HEK293 (cell line): ENCODE data around the gene MTMR6.
A peak's percentile ranks its signal among the peaks of the same experiment; 100 is the strongest.

ENCODE experiments used
- GLIS1 ChIP-seq: fragments of 450-650 bp; formaldehyde crosslinking; IDR thresholded peaks from 2 replicates; pipeline ENCODE4 v1.5.1; 2016; ENCODE audit warnings: missing biosample characterization, missing genetic modification characterization
- HOXD13 ChIP-seq: sonication (generic); formaldehyde crosslinking; IDR thresholded peaks from 2 replicates; pipeline ENCODE4 v1.8.0; 2022; ENCODE audit warnings: missing genetic modification reagents, borderline replicate concordance
- KLF1 ChIP-seq: fragments of 450-650 bp; formaldehyde crosslinking; IDR thresholded peaks from 2 replicates; pipeline ENCODE4 v1.5.1; 2016; ENCODE audit warnings: missing biosample characterization, missing genetic modification characterization
- TRIM28 ChIP-seq: IDR thresholded peaks from 2 replicates; pipeline ENCODE4 v1.6.1; 2011; ENCODE audit warnings: low read length, control low read depth, borderline replicate concordance
- ZBTB17 ChIP-seq: fragments of 450-650 bp; formaldehyde crosslinking; IDR thresholded peaks from 2 replicates; pipeline ENCODE4 v1.5.1; 2016; ENCODE audit warnings: missing biosample characterization, missing genetic modification characterization
- ZBTB20 ChIP-seq: fragments of 450-650 bp; formaldehyde crosslinking; IDR thresholded peaks from 2 replicates; pipeline ENCODE4 v1.5.1; 2016; ENCODE audit warnings: missing biosample characterization, missing genetic modification characterization
- ZNF112 ChIP-seq: fragments of 450-650 bp; formaldehyde crosslinking; IDR thresholded peaks from 2 replicates; pipeline ENCODE4 v1.5.0; 2017; ENCODE audit warnings: missing biosample characterization, missing genetic modification characterization
- ZNF114 ChIP-seq: fragments of 450-650 bp; formaldehyde crosslinking; IDR thresholded peaks from 2 replicates; pipeline ENCODE4 v1.5.0; 2017; ENCODE audit warnings: missing biosample characterization, missing genetic modification characterization
- ZNF16 ChIP-seq: fragments of 450-650 bp; formaldehyde crosslinking; IDR thresholded peaks from 2 replicates; pipeline ENCODE4 v1.5.1; 2016; ENCODE audit warnings: low read depth, missing biosample characterization, missing genetic modification characterization
- ZNF18 ChIP-seq: fragments of 450-650 bp; formaldehyde crosslinking; IDR thresholded peaks from 2 replicates; pipeline ENCODE4 v1.5.1; 2016; ENCODE audit warnings: missing biosample characterization, missing genetic modification characterization
- ZNF2 ChIP-seq: fragments of 450-650 bp; formaldehyde crosslinking; IDR thresholded peaks from 2 replicates; pipeline ENCODE4 v1.5.1; 2016; ENCODE audit warnings: missing biosample characterization, missing genetic modification characterization
- ZNF223 ChIP-seq: fragments of 450-650 bp; formaldehyde crosslinking; IDR thresholded peaks from 2 replicates; pipeline ENCODE4 v1.5.1; 2016; ENCODE audit warnings: missing biosample characterization, missing genetic modification characterization
- ZNF239 ChIP-seq: fragments of 450-650 bp; formaldehyde crosslinking; IDR thresholded peaks from 2 replicates; pipeline ENCODE4 v1.5.1; 2016; ENCODE audit warnings: missing biosample characterization, missing genetic modification characterization
- ZNF366 ChIP-seq: fragments of 450-650 bp; formaldehyde crosslinking; conservative IDR thresholded peaks from 2 replicates; pipeline ENCODE4 v1.5.1; 2016; ENCODE audit warnings: missing biosample characterization, missing genetic modification characterization
- ZNF391 ChIP-seq: fragments of 450-650 bp; formaldehyde crosslinking; IDR thresholded peaks from 2 replicates; pipeline ENCODE4 v1.5.1; 2016; ENCODE audit warnings: low read depth, missing biosample characterization, missing genetic modification characterization, borderline replicate concordance
- ZNF394 ChIP-seq: fragments of 450-650 bp; formaldehyde crosslinking; IDR thresholded peaks from 2 replicates; pipeline ENCODE4 v1.5.1; 2016; ENCODE audit warnings: missing biosample characterization, missing genetic modification characterization, mild to moderate bottlenecking, moderate library complexity, borderline replicate concordance
- ZNF404 ChIP-seq: fragments of 450-650 bp; formaldehyde crosslinking; IDR thresholded peaks from 2 replicates; pipeline ENCODE4 v1.5.1; 2017; ENCODE audit warnings: missing biosample characterization, missing genetic modification characterization
- ZNF423 ChIP-seq: fragments of 450-650 bp; formaldehyde crosslinking; IDR thresholded peaks from 2 replicates; pipeline ENCODE4 v1.5.1; 2016; ENCODE audit warnings: missing biosample characterization, missing genetic modification characterization
- ZNF501 ChIP-seq: fragments of 450-650 bp; formaldehyde crosslinking; IDR thresholded peaks from 2 replicates; pipeline ENCODE4 v1.5.1; 2016; ENCODE audit warnings: missing biosample characterization, missing genetic modification characterization
- ZNF548 ChIP-seq: fragments of 450-650 bp; formaldehyde crosslinking; IDR thresholded peaks from 2 replicates; pipeline ENCODE4 v1.5.1; 2016; ENCODE audit warnings: missing biosample characterization, missing genetic modification characterization
- ZNF555 ChIP-seq: fragments of 450-650 bp; formaldehyde crosslinking; conservative IDR thresholded peaks from 2 replicates; pipeline ENCODE4 v1.5.1; 2017; ENCODE audit warnings: missing biosample characterization, mild to moderate bottlenecking, missing genetic modification characterization, inconsistent platforms
- ZNF692 ChIP-seq: fragments of 450-650 bp; formaldehyde crosslinking; IDR thresholded peaks from 2 replicates; pipeline ENCODE4 v1.5.1; 2016; ENCODE audit warnings: missing biosample characterization, missing genetic modification characterization
- ZNF701 ChIP-seq: fragments of 450-650 bp; formaldehyde crosslinking; IDR thresholded peaks from 2 replicates; pipeline ENCODE4 v1.5.1; 2016; ENCODE audit warnings: missing biosample characterization, missing genetic modification characterization
- ZNF776 ChIP-seq: fragments of 450-650 bp; formaldehyde crosslinking; IDR thresholded peaks from 2 replicates; pipeline ENCODE4 v1.5.0; 2017; ENCODE audit warnings: missing biosample characterization, missing genetic modification characterization, borderline replicate concordance
- ZNF792 ChIP-seq: fragments of 450-650 bp; formaldehyde crosslinking; IDR thresholded peaks from 2 replicates; pipeline ENCODE4 v1.5.1; 2016; ENCODE audit warnings: missing biosample characterization, missing genetic modification characterization
- ZSCAN23 ChIP-seq: fragments of 450-650 bp; formaldehyde crosslinking; IDR thresholded peaks from 2 replicates; pipeline ENCODE4 v1.5.1; 2016; ENCODE audit warnings: missing biosample characterization, missing genetic modification characterization
- ZSCAN5A ChIP-seq: fragments of 450-650 bp; formaldehyde crosslinking; IDR thresholded peaks from 2 replicates; pipeline ENCODE4 v1.5.1; 2016; ENCODE audit warnings: missing biosample characterization, missing genetic modification characterization
- ZXDB ChIP-seq: fragments of 450-650 bp; formaldehyde crosslinking; IDR thresholded peaks from 2 replicates; pipeline ENCODE4 v1.5.1; 2016; ENCODE audit warnings: missing biosample characterization, missing genetic modification characterization
- TF ChIP-seq, protein P1 (sequence below): fragments of 450-650 bp; formaldehyde crosslinking; IDR thresholded peaks from 2 replicates; pipeline ENCODE4 v1.5.1; 2016; ENCODE audit warnings: missing biosample characterization, missing genetic modification characterization
- TF ChIP-seq, protein P2 (sequence below): fragments of 450-650 bp; formaldehyde crosslinking; IDR thresholded peaks from 2 replicates; pipeline ENCODE4 v1.5.1; 2017; ENCODE audit warnings: missing biosample characterization, missing genetic modification characterization
- TF ChIP-seq, protein P3 (sequence below): fragments of 450-650 bp; formaldehyde crosslinking; IDR thresholded peaks from 2 replicates; pipeline ENCODE4 v1.5.1; 2017; ENCODE audit warnings: missing biosample characterization, missing genetic modification characterization

MTMR6 gene

GRCh38 chr13:25301347-25302113 is 14.2 kb upstream of the MTMR6 start, which contains the start of gene NUP58 (continued):
- TF ChIP-seq KLF1 (0 out of 2 replicates have a peak, but pooled peaks have one; percentile 17), ZNF391 (tag by site-specific recombination) (no peak), ZNF18 (tag by site-specific recombination) (no peak), ZNF2 (tag by site-specific recombination) (peak; percentile 42; the same call in 1 of the 2 replicates), ZNF239 (tag by site-specific recombination) (no peak), ZNF16 (tag by site-specific recombination) (no peak), ZNF423 (tag by site-specific recombination) (no peak), ZXDB (tag by site-specific recombination) (peak; percentile 56), ZNF776 (tag by site-specific recombination) (no peak), GLIS1 (tag by site-specific recombination) (peak; percentile 44), ZNF501 (tag by site-specific recombination) (peak; percentile 78), ZNF701 (tag by site-specific recombination) (no peak), ZNF366 (no peak), ZNF223 (tag by site-specific recombination) (no peak), ZNF114 (tag by site-specific recombination) (no peak), ZNF394 (tag by site-specific recombination) (peak; percentile 47; the same call in 1 of the 2 replicates), ZSCAN5A (tag by site-specific recombination) (no peak), ZNF112 (tag by site-specific recombination) (no peak), ZBTB17 (peak; percentile 78), ZNF792 (tag by site-specific recombination) (no peak), ZNF404 (tag by site-specific recombination) (no peak), ZNF692 (tag by site-specific recombination) (0 out of 2 replicates have a peak, but pooled peaks have one; percentile 56), ZNF548 (tag by site-specific recombination) (no peak), ZSCAN23 (tag by site-specific recombination) (no peak), ZBTB20 (tag by site-specific recombination) (peak; percentile 65; the same call in 1 of the 2 replicates), TRIM28 (no peak), ZNF555 (tag by site-specific recombination) (no peak), HOXD13 (CRISPR knock-in tag) (no peak)
- TF ChIP-seq, protein P1, sequence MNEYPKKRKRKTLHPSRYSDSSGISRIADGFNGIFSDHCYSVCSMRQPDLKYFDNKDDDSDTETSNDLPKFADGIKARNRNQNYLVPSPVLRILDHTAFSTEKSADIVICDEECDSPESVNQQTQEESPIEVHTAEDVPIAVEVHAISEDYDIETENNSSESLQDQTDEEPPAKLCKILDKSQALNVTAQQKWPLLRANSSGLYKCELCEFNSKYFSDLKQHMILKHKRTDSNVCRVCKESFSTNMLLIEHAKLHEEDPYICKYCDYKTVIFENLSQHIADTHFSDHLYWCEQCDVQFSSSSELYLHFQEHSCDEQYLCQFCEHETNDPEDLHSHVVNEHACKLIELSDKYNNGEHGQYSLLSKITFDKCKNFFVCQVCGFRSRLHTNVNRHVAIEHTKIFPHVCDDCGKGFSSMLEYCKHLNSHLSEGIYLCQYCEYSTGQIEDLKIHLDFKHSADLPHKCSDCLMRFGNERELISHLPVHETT (tag by site-specific recombination) = 0 out of 2 replicates have a peak, but pooled peaks have one; percentile 19
- TF ChIP-seq, protein P2, sequence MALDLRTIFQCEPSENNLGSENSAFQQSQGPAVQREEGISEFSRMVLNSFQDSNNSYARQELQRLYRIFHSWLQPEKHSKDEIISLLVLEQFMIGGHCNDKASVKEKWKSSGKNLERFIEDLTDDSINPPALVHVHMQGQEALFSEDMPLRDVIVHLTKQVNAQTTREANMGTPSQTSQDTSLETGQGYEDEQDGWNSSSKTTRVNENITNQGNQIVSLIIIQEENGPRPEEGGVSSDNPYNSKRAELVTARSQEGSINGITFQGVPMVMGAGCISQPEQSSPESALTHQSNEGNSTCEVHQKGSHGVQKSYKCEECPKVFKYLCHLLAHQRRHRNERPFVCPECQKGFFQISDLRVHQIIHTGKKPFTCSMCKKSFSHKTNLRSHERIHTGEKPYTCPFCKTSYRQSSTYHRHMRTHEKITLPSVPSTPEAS = no peak
- TF ChIP-seq, protein P3, sequence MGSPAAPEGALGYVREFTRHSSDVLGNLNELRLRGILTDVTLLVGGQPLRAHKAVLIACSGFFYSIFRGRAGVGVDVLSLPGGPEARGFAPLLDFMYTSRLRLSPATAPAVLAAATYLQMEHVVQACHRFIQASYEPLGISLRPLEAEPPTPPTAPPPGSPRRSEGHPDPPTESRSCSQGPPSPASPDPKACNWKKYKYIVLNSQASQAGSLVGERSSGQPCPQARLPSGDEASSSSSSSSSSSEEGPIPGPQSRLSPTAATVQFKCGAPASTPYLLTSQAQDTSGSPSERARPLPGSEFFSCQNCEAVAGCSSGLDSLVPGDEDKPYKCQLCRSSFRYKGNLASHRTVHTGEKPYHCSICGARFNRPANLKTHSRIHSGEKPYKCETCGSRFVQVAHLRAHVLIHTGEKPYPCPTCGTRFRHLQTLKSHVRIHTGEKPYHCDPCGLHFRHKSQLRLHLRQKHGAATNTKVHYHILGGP (tag by site-specific recombination) = no peak
